Peyer's patch (tissue), 4 donors: ENCODE measurements around the gene PALM3.
A peak's percentile ranks its signal among the peaks of the same experiment; 100 is the strongest.

Experiments used
- CTCF ChIP-seq, 6 experiments: fragments of 450-650 bp in 4 of 6; fragments of 200-600 bp in 2 of 6; sonication (generic) in 1 of 6; IDR thresholded peaks; one replicate each; pipeline ENCODE4 v1.5.1; 2017 to 2019; ENCODE audit warnings: antibody characterized with exemption in 6 of 6, mild to moderate bottlenecking in 3 of 6, moderate library complexity in 1 of 6
- POLR2A ChIP-seq, 2 donors: fragments of 450-650 bp; IDR thresholded peaks; one replicate each; pipeline ENCODE4 v1.5.1; 2017; ENCODE audit warnings: antibody characterized with exemption in 2 of 2, mild to moderate bottlenecking in 2 of 2, moderate library complexity in 2 of 2

GRCh38 chr19:14091081-14091812 is 29.4 kb upstream of the PALM3 start:
- TF ChIP-seq CTCF (IDR thresholded peaks at IDR 0.05) = peak in 2 of 6 experiments; percentile 23 to 27
- peak; percentile 68 to 74 for TF ChIP-seq POLR2A (IDR thresholded peaks at IDR 0.05)
